ENCODE data around the gene RPL18.
A peak's percentile ranks its signal among the peaks of the same experiment; 100 is the strongest.
"Not testable (repeated sequence)": the region's sequence is repeated elsewhere in the genome, so short reads cannot be mapped to it uniquely, and the experiment has no call there.

RPL18 gene

GRCh38 chr19:48644839-48645619 lies 26.1 kb upstream of the RPL18 start:
- peak; percentile 57 for DNase-seq (ENCODE audit: low spot score)

- DNase-seq (ENCODE audit: low spot score), result no peak
Observed at GRCh38 chr19:48644355-48644754, 25.4 kb upstream of the RPL18 start.

GRCh38 chr19:48642862-48643261 lies 23.9 kb upstream of the RPL18 start:
- no peak for DNase-seq (ENCODE audit: low spot score)

GRCh38 chr19:48641850-48642249 lies 22.9 kb upstream of the RPL18 start:
- no peak for DNase-seq (ENCODE audit: low spot score)

- DNase-seq (ENCODE audit: low spot score), result no peak
Observed at GRCh38 chr19:48639483-48640375, 20.8 kb upstream of the RPL18 start.

GRCh38 chr19:48638831-48639381 lies 19.9 kb upstream of the RPL18 start:
- DNase-seq (ENCODE audit: low spot score), result peak; percentile 60

- peak; percentile 73 for DNase-seq (ENCODE audit: low spot score)
Observed at GRCh38 chr19:48637948-48638830, 19.2 kb upstream of the RPL18 start.

GRCh38 chr19:48637449-48637947 lies 18.5 kb upstream of the RPL18 start:
- peak; percentile 83 for DNase-seq (ENCODE audit: low spot score)

- DNase-seq (ENCODE audit: low spot score), result no peak
Observed at GRCh38 chr19:48636859-48637448, 18.0 kb upstream of the RPL18 start, which contains the start of gene DBP. Gene DBP, minus strand, starts transcription at chr19:48637379. Its CDS starts 385 bp downstream, at chr19:48636994.

- no peak for DNase-seq (ENCODE audit: low spot score)
Observed at GRCh38 chr19:48635966-48636858, 17.2 kb upstream of the RPL18 start.

- peak; percentile 66 for DNase-seq (ENCODE audit: low spot score)
Observed at GRCh38 chr19:48635263-48635965, 16.4 kb upstream of the RPL18 start.

- DNase-seq (ENCODE audit: low spot score), result peak; percentile 65
Observed at GRCh38 chr19:48634424-48635262, 15.7 kb upstream of the RPL18 start.

GRCh38 chr19:48634036-48634342 lies 15.0 kb upstream of the RPL18 start:
- no peak for DNase-seq (ENCODE audit: low spot score)

GRCh38 chr19:48633148-48634035 lies 14.4 kb upstream of the RPL18 start:
- DNase-seq (ENCODE audit: low spot score), result no peak

- DNase-seq (ENCODE audit: low spot score), result no peak
Observed at GRCh38 chr19:48632692-48633147, 13.7 kb upstream of the RPL18 start.

- DNase-seq (ENCODE audit: low spot score), result not testable (repeated sequence)
Observed at GRCh38 chr19:48632286-48632685, 13.3 kb upstream of the RPL18 start.

- DNase-seq (ENCODE audit: low spot score), result no peak
Observed at GRCh38 chr19:48631225-48631624, 12.2 kb upstream of the RPL18 start.
